Kidney epithelial cell (primary cell): ENCODE results near the gene ARL5A. TPM values are rescaled to one million over a fixed set of nuclear protein-coding genes. Genes with fewer than 3 reads are reported as not detected.
A peak's percentile ranks its signal among the peaks of the same experiment; 100 is the strongest.

ENCODE experiments used
- DNase-seq: peaks from one replicate; pipeline ENCODE4 v3.0.0-alpha.2; 2010; ENCODE audit warnings: low read depth
- H3K27me3 ChIP-seq: 2 replicates; pipeline ENCODE4 v1.6.0; 2011; ENCODE audit warnings: low read length; ENCODE audit not compliant: control insufficient read depth, insufficient read depth
- H3K36me3 ChIP-seq: 2 replicates; pipeline ENCODE4 v1.5.1; 2011; ENCODE audit warnings: low read length; ENCODE audit not compliant: control insufficient read depth, insufficient read depth
- H3K4me3 ChIP-seq: 2 replicates; pipeline ENCODE4 v1.5.1; 2011; ENCODE audit warnings: low read depth, mild to moderate bottlenecking, control low read depth, low read length
- CTCF ChIP-seq: IDR thresholded peaks from 2 replicates; pipeline ENCODE4 v1.5.1; 2011; ENCODE audit warnings: mild to moderate bottlenecking, moderate library complexity, low read length, control low read depth, inconsistent platforms; ENCODE audit not compliant: insufficient read depth, poor library complexity, severe bottlenecking
- total RNA-seq: library from RNA; depleted of rRNA; stranded (reverse); fragments of >200 nt; gene quantifications from 2 replicates; pipeline ENCODE4 v1.2.3, GENCODE V29; 2015

Gene ARL5A
- total RNA-seq, 1 donor from 2014 or later = 50.4 TPM

DNA sequence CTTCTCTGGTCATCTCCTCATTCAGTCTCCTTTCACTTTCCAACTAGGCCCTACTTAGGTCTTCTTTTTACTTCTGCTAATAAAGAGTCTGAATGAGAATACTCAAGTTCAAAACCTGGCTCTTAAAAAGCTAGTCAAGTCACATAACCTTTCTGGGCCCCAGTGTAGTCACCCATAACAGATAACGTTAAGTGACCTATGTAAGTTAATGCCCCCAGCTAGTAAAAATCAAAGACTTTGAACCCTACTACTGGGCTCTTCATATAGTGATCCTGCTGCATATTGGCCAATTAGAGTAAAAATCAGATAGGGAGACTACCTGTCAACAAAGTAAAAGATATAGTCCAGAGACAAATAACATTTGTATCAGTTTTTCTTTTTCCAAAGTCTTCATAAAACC lies 17.7 kb downstream of the ARL5A start:
- DNase-seq = no peak
- Histone ChIP-seq H3K27me3 (no peaks in the 10 kb centered on the region), H3K4me3 (no peak overlapping the region), H3K36me3 (no peaks in the 10 kb centered on the region)
- TF ChIP-seq CTCF = no peak

GRCh38 chr2:151809073-151809383 lies 19.2 kb downstream of the ARL5A start:
- Histone ChIP-seq H3K4me3 (no peak overlapping the region), H3K36me3 (no peaks in the 10 kb centered on the region)
- TF ChIP-seq CTCF = no peak

GRCh38 chr2:151808258-151809072 lies 19.8 kb downstream of the ARL5A start:
- TF ChIP-seq CTCF = peak; percentile 35
- H3K4me3 ChIP-seq = no peak overlapping the region
- no peaks in the 10 kb centered on the region for H3K36me3 ChIP-seq
- no peaks in the 10 kb centered on the region for H3K27me3 ChIP-seq
- DNase-seq = no peak

More at GRCh38 chr2:151809073-151809383, 19.2 kb downstream of the ARL5A start:
- no peaks in the 10 kb centered on the region for H3K27me3 ChIP-seq
- DNase-seq = no peak

GRCh38 chr2:151805961-151806360 lies 22.3 kb downstream of the ARL5A start:
- Histone ChIP-seq H3K36me3 (no peaks in the 10 kb centered on the region), H3K27me3 (no peaks in the 10 kb centered on the region)
- TF ChIP-seq CTCF = no peak

GRCh38 chr2:151805343-151805742 lies 22.9 kb downstream of the ARL5A start:
- Histone ChIP-seq H3K4me3 (no peak overlapping the region), H3K36me3 (no peaks in the 10 kb centered on the region), H3K27me3 (no peaks in the 10 kb centered on the region)
- TF ChIP-seq CTCF = no peak
- no peak for DNase-seq

More at GRCh38 chr2:151805961-151806360, 22.3 kb downstream of the ARL5A start:
- H3K4me3 ChIP-seq = no peak overlapping the region
- DNase-seq = no peak

GRCh38 chr2:151803811-151804210 lies 24.4 kb downstream of the ARL5A start:
- DNase-seq = no peak
- H3K27me3 ChIP-seq = no peaks in the 10 kb centered on the region
- no peaks in the 10 kb centered on the region for H3K36me3 ChIP-seq
- no peak overlapping the region for H3K4me3 ChIP-seq
- TF ChIP-seq CTCF = no peak
